LNCaP clone FGC (cell line): Measurements from ENCODE around the gene TMEM271.

ENCODE experiments used
- DNase-seq: peaks from one replicate; pipeline ENCODE4 v3.0.0-alpha.2; 2011; ENCODE audit warnings: low read depth
- H3K4me3 ChIP-seq: 2 replicates; pipeline ENCODE4 v1.5.1; 2011; ENCODE audit warnings: mild to moderate bottlenecking, low read depth, low read length, control low read depth
- TF ChIP-seq, protein P1 (sequence below): IDR thresholded peaks from 2 replicates; pipeline ENCODE4 v1.5.1; 2012; ENCODE audit warnings: mild to moderate bottlenecking; ENCODE audit not compliant: control insufficient read depth, insufficient read depth; ENCODE audit errors: extremely low read depth

Gene TMEM271

DNA sequence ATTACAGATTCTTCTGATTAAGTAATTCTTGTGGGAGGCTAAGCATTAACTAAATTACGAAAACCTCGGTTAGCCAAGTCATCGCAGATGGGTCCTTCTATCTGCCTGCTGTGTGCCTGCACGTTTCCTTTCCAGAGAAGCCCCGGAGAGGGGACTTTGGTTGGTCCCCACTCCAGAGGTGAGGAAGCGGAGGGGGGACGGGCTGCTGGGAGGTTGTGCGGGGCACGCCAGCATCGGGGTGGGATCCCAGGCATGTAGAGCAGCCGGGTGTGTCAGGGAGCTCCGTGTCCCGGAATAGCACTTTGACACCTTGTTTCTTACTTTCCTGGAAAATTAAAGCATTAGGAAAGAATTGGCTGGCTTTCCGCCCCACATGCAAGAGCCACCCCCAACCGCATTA, 50.4 kb downstream of the TMEM271 start:
- H3K4me3 ChIP-seq, result no peak overlapping the region
- no peak for DNase-seq
- TF ChIP-seq, protein P1, sequence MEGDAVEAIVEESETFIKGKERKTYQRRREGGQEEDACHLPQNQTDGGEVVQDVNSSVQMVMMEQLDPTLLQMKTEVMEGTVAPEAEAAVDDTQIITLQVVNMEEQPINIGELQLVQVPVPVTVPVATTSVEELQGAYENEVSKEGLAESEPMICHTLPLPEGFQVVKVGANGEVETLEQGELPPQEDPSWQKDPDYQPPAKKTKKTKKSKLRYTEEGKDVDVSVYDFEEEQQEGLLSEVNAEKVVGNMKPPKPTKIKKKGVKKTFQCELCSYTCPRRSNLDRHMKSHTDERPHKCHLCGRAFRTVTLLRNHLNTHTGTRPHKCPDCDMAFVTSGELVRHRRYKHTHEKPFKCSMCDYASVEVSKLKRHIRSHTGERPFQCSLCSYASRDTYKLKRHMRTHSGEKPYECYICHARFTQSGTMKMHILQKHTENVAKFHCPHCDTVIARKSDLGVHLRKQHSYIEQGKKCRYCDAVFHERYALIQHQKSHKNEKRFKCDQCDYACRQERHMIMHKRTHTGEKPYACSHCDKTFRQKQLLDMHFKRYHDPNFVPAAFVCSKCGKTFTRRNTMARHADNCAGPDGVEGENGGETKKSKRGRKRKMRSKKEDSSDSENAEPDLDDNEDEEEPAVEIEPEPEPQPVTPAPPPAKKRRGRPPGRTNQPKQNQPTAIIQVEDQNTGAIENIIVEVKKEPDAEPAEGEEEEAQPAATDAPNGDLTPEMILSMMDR, result no peak

- TF ChIP-seq, protein P1, result no peak
Observed at GRCh38 chr4:524196-524595, 51.9 kb downstream of the TMEM271 start.

More at GRCh38 chr4:524196-524595, 51.9 kb downstream of the TMEM271 start:
- DNase-seq, result no peak
- H3K4me3 ChIP-seq, result no peak overlapping the region
